B cell (primary cell): ENCODE data around the gene IFRD2. TPM values are rescaled to one million over a fixed set of nuclear protein-coding genes. Genes with fewer than 3 reads are reported as not detected.

Source experiments
- ATAC-seq: fragments of 200-7000 bp; cut with Tn5 transposase; one replicate; pipeline ENCODE4 v1.10.0; 2021; ENCODE audit warnings: low read depth, mild to moderate bottlenecking, moderate number of reproducible peaks, moderate library complexity
- CTCF ChIA-PET: fragments of 350-600 bp; sonication (Branson Sonifier 250); formaldehyde crosslinking; loops from one replicate; lab custom pipeline; 2021; ENCODE audit warnings: antibody characterized with exemption, inconsistent platforms; lab: Charles Lee
- POLR2A ChIA-PET: fragments of 350-600 bp; sonication (Branson Sonifier 250); formaldehyde crosslinking; loops from one replicate; lab custom pipeline; 2021; ENCODE audit warnings: antibody characterized with exemption; lab: Charles Lee
- DNase-seq: peaks from one replicate; pipeline ENCODE4 v3.0.0; 2013
- H2AFZ ChIP-seq: 2 replicates; pipeline ENCODE4 v1.6.1; 2012; ENCODE audit warnings: mild to moderate bottlenecking, low read depth, low read length; ENCODE audit not compliant: insufficient read depth, poor library complexity, severe bottlenecking
- H3K27ac ChIP-seq, 2 donors: 1 replicate in 1 of 2; 2 replicates in 1 of 2; pipeline ENCODE4 v1.5.1; 2012 to 2013; ENCODE audit warnings: low read length in 2 of 2, mild to moderate bottlenecking in 2 of 2, moderate library complexity in 1 of 2
- H3K27me3 ChIP-seq, 4 experiments: fragments of 200-600 bp in 1 of 4; sonication (generic) in 1 of 4; replicated peaks in 1 of 4; 1 replicate in 2 of 4; 2 replicates in 2 of 4; pipeline versions ENCODE4 v1.6.1 to v1.7.0; 2013 to 2016; ENCODE audit warnings: low read length in 3 of 4, mild to moderate bottlenecking in 2 of 4, mixed read lengths in 1 of 4, moderate library complexity in 1 of 4; ENCODE audit not compliant: insufficient read depth in 4 of 4, control insufficient read depth in 3 of 4; ENCODE audit errors: control extremely low read depth in 1 of 4
- H3K36me3 ChIP-seq, 2 experiments: replicated peaks in 1 of 2; 1 replicate in 1 of 2; 2 replicates in 1 of 2; pipeline versions ENCODE4 v1.6.1 to v1.7.1; 2013; ENCODE audit warnings: low read length in 1 of 2; ENCODE audit not compliant: insufficient read depth in 2 of 2, control insufficient read depth in 1 of 2; ENCODE audit errors: control extremely low read depth in 1 of 2, extremely low read depth in 1 of 2
- H3K4me1 ChIP-seq, 2 donors: fragments of 200-600 bp in 1 of 2; sonication (generic) in 1 of 2; 1 replicate in 1 of 2; 2 replicates in 1 of 2; pipeline versions ENCODE4 v1.5.1 to v1.6.1; 2013 to 2017; ENCODE audit warnings: low read length in 2 of 2; ENCODE audit not compliant: control insufficient read depth in 2 of 2, insufficient read depth in 2 of 2
- H3K4me2 ChIP-seq: replicated peaks from 2 replicates; pipeline ENCODE3; 2012; ENCODE audit warnings: mild to moderate bottlenecking, low read depth, low read length; ENCODE audit not compliant: poor library complexity, severe bottlenecking
- H3K4me3 ChIP-seq, 5 experiments: fragments of 200-600 bp in 1 of 5; sonication (generic) in 1 of 5; 1 replicate in 3 of 5; 2 replicates in 2 of 5; pipeline versions ENCODE4 v1.5.1 to v1.7.0; 2011 to 2016; ENCODE audit warnings: low read length in 4 of 5, mild to moderate bottlenecking in 4 of 5, low read depth in 2 of 5, control low read depth in 1 of 5, moderate library complexity in 1 of 5; ENCODE audit not compliant: insufficient read depth in 1 of 5; ENCODE audit errors: control extremely low read depth in 1 of 5, extremely low read depth in 1 of 5
- H3K79me2 ChIP-seq: fragments of 200-600 bp; sonication (generic); one replicate; pipeline ENCODE4 v1.6.0; 2016; ENCODE audit warnings: low read length; ENCODE audit not compliant: control insufficient read depth, insufficient read depth
- H3K9ac ChIP-seq: fragments of 200-600 bp; sonication (generic); 2 replicates; pipeline ENCODE4 v1.6.1; 2017; ENCODE audit warnings: mild to moderate bottlenecking, low read length, moderate library complexity
- H3K9me3 ChIP-seq, 3 donors: one replicate each; pipeline versions ENCODE4 v1.6.1 to v1.7.1; 2013; ENCODE audit warnings: low read length in 2 of 3; ENCODE audit not compliant: control insufficient read depth in 2 of 3, insufficient read depth in 1 of 3; ENCODE audit errors: control extremely low read depth in 1 of 3
- H4K20me1 ChIP-seq: 2 replicates; pipeline ENCODE4 v1.6.0; 2012; ENCODE audit warnings: mild to moderate bottlenecking, low read length; ENCODE audit not compliant: insufficient read depth, control insufficient read depth, poor library complexity, severe bottlenecking
- H3K27ac Mint-ChIP-seq: one replicate; pipeline ENCODE4 v1.8.0; 2021; ENCODE audit warnings: mixed read lengths
- H3K27me3 Mint-ChIP-seq: one replicate; pipeline ENCODE4 v1.8.0; 2021; ENCODE audit warnings: mixed read lengths
- H3K4me1 Mint-ChIP-seq: one replicate; pipeline ENCODE4 v1.8.0; 2021; ENCODE audit warnings: mixed read lengths
- H3K4me3 Mint-ChIP-seq: one replicate; pipeline ENCODE4 v1.8.0; 2021; ENCODE audit warnings: mixed read lengths
- H3K9me3 Mint-ChIP-seq: one replicate; pipeline ENCODE4 v1.8.0; 2022; ENCODE audit warnings: mixed read lengths; ENCODE audit not compliant: insufficient read depth
- CTCF ChIP-seq: fragments of 200-600 bp; IDR thresholded peaks from one replicate; pipeline ENCODE4 v1.8.0; 2022; ENCODE audit warnings: antibody characterized with exemption, mild to moderate bottlenecking
- EZH2 ChIP-seq: IDR thresholded peaks from 2 replicates; pipeline ENCODE4 v1.6.1; 2012; ENCODE audit warnings: borderline replicate concordance, low read depth, mild to moderate bottlenecking, moderate library complexity, low read length; ENCODE audit not compliant: insufficient read depth, poor library complexity, severe bottlenecking
- WGBS: methylation state at CpG from one replicate; pipeline ENCODE4 v1.1.5; 2013; ENCODE audit warnings: missing lambda C conversion rate; ENCODE audit not compliant: insufficient coverage; 5-methylcytosine and 5-hydroxymethylcytosine counted together
- intact Hi-C: fragments of 100-400 bp; cut with micrococcal nuclease; formaldehyde crosslinking; loops from one replicate; pipeline ENCODE4 v1.10.0; 2022
- polyA plus RNA-seq: library from polyadenylated mRNA; depleted of rRNA; stranded (reverse); fragments of >200 nt; gene quantifications from 2 replicates; pipeline ENCODE4 v1.2.3, GENCODE V29; 2012
- total RNA-seq, 2 donors: library from RNA; stranded (reverse); fragments of 120-200 nt in 1 of 2; gene quantifications; 1 replicate in 1 of 2; 2 replicates in 1 of 2; pipeline versions ENCODE4 v1.2.3 to v1.2.4, GENCODE V29; 2013 to 2022

IFRD2 gene
- total and polyA plus RNA-seq, 2 donors (not counting 1 experiment from before 2014, with no cell fraction given), result 63.4 to 80.1 TPM

- DNase-seq (peak; percentile 32), ATAC-seq (no peak)
- Mint-ChIP-seq H3K27me3 (no peaks in the 10 kb centered on the region), H3K27ac (peak overlapping the region; percentile 100), H3K4me3 (peak overlapping the region; percentile 100), H3K9me3 (no peaks in the 10 kb centered on the region), H3K4me1 (peaks cover 40% of the 10 kb centered on the region)
- Histone ChIP-seq H3K27me3 (no peaks in the 10 kb centered on the region), H3K4me3 (no peak overlapping the region), H3K36me3 (peaks cover 0 to 4% of the 10 kb centered on the region in 2 experiments), H4K20me1 (no peaks in the 10 kb centered on the region), H3K4me1 (peaks cover 22 to 32% of the 10 kb centered on the region in 2 donors), H3K9me3 (no peaks in the 10 kb centered on the region), H3K4me2 (no peak overlapping the region), H3K9ac (no peak overlapping the region), H3K79me2 (peaks cover 13% of the 10 kb centered on the region), H3K27ac (no peak overlapping the region), H2AFZ (no peak overlapping the region)
- ChIA-PET CTCF (interaction anchor here (0.9 to 1.0 kb wide), 3 partner anchors 27 to 67 kb away, joined by 3 read pairs; no protein-coding TSS in a partner anchor), POLR2A (no interaction called here)
- 95% methylated on average over 2 of the region's 2 CpGs for WGBS
- intact Hi-C loops, result loop anchor here (10.0 kb wide), 1 partner anchor 1087 kb away; the partner anchor contains the start of gene MANF
- TF ChIP-seq EZH2 (no peak), CTCF (no peak)
Measured at GRCh38 chr3:50297384-50297775, 5.2 kb upstream of the IFRD2 start.

GRCh38 chr3:50296721-50297383 lies 4.6 kb upstream of the IFRD2 start:
- peaks cover 42% of the 10 kb centered on the region for H3K4me1 Mint-ChIP-seq
- peaks cover 18% of the 10 kb centered on the region for H3K79me2 ChIP-seq
- no peak overlapping the region for H2AFZ ChIP-seq
- H4K20me1 ChIP-seq, result no peaks in the 10 kb centered on the region
- peaks cover 0 to 4% of the 10 kb centered on the region in 2 experiments for H3K36me3 ChIP-seq
- CTCF ChIA-PET, result interaction anchor here (0.9 to 1.0 kb wide), 2 partner anchors 28 to 66 kb away, joined by 3 read pairs; no protein-coding TSS in a partner anchor
- no peak for ATAC-seq
- no peak overlapping the region for H3K4me3 ChIP-seq
- H3K27me3 ChIP-seq, result no peaks in the 10 kb centered on the region
- H3K27me3 Mint-ChIP-seq, result no peaks in the 10 kb centered on the region
- peak overlapping the region; percentile 49 for H3K4me3 Mint-ChIP-seq
- intact Hi-C loops, result loop anchor here (10.0 kb wide), 1 partner anchor 1088 kb away; the partner anchor contains the start of gene MANF
- POLR2A ChIA-PET, result no interaction called here
- WGBS, result 92% methylated on average over 16 of the region's 18 CpGs
- H3K9me3 ChIP-seq, result no peaks in the 10 kb centered on the region
- H3K4me1 ChIP-seq, result peaks cover 22 to 33% of the 10 kb centered on the region in 2 donors
- H3K9me3 Mint-ChIP-seq, result no peaks in the 10 kb centered on the region
- DNase-seq, result peak; percentile 29
- H3K9ac ChIP-seq, result no peak overlapping the region
- TF ChIP-seq EZH2, result no peak
- no peak for TF ChIP-seq CTCF
- H3K27ac Mint-ChIP-seq, result peak overlapping the region; percentile 15
- no peak overlapping the region for H3K27ac ChIP-seq
- no peak overlapping the region for H3K4me2 ChIP-seq
